ENCODE measurements around the gene LAMB4.

The LAMB4 gene

DNA sequence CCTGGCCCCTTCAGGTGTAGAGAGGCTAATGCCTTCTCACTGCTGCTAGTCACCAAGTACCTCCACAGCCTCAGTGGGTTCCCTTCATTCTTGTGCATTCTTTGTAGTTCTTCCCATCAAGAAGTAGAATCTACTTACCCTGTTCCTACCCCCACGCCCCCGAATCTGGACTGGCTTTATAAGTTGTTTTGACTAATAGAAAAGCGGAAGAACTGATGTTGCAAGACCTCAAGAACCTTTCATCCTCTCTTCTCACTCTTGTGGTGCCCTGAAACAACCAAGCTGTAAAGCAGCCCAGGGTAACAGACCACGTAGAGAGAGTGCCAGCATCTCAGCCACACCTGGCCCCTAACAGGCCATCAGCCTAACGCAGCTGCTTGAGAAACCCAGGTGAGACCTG, 104.0 kb downstream of the LAMB4 start:
- Histone ChIP-seq H3F3A (ENCODE audit: control insufficient read depth, insufficient read depth) (no peaks in the 10 kb centered on the region), H3K4me3 (ENCODE audit: low read length) (no peak overlapping the region), H3K27me3 (ENCODE audit: control insufficient read depth, low read length) (no peaks in the 10 kb centered on the region), H3K9me2 (replicated peaks; ENCODE audit: control insufficient read depth, low read length) (no peaks in the 10 kb centered on the region), H3K36me3 (ENCODE audit: control insufficient read depth, low read length) (no peaks in the 10 kb centered on the region), H3K79me2 (ENCODE audit: control insufficient read depth, low read length) (no peaks in the 10 kb centered on the region), H4K20me1 (ENCODE audit: control insufficient read depth, insufficient read depth, low read depth, low read length) (no peaks in the 10 kb centered on the region), H3K9me3 (ENCODE audit: control insufficient read depth, insufficient read depth, low read length) (no peaks in the 10 kb centered on the region), H3K4me2 (ENCODE audit: low read length) (no peak overlapping the region), H3K4me1 (ENCODE audit: control insufficient read depth, low read length) (no peaks in the 10 kb centered on the region), H3K27ac (ENCODE audit: low read depth, low read length) (no peak overlapping the region)
- TF ChIP-seq, protein P1, sequence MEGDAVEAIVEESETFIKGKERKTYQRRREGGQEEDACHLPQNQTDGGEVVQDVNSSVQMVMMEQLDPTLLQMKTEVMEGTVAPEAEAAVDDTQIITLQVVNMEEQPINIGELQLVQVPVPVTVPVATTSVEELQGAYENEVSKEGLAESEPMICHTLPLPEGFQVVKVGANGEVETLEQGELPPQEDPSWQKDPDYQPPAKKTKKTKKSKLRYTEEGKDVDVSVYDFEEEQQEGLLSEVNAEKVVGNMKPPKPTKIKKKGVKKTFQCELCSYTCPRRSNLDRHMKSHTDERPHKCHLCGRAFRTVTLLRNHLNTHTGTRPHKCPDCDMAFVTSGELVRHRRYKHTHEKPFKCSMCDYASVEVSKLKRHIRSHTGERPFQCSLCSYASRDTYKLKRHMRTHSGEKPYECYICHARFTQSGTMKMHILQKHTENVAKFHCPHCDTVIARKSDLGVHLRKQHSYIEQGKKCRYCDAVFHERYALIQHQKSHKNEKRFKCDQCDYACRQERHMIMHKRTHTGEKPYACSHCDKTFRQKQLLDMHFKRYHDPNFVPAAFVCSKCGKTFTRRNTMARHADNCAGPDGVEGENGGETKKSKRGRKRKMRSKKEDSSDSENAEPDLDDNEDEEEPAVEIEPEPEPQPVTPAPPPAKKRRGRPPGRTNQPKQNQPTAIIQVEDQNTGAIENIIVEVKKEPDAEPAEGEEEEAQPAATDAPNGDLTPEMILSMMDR (IDR thresholded peaks at IDR 0.05; ENCODE audit: low read depth, low read length, poor library complexity, severe bottlenecking) = no peak
- no peak for TF ChIP-seq EZH2phosphoT487 (IDR thresholded peaks at IDR 0.05; ENCODE audit: borderline replicate concordance, low read length)

DNA sequence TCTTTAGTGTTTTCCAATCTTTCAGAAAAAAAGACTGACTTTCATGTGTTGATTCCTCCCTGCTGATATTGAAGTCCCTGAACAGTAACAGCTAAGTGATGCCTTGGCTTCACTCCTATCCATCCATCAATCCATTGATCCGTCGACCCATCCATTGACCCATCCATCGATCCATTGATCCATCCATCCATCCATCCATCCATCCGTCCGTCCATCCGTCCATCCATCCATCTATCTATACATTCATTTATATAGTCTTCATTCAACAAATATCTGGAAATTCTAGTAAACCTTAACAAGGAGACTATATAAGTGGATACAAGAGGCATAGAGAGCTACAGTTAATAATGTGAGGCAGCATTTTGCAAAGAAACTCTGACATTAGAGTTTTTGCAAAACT, 105.6 kb downstream of the LAMB4 start:
- Histone ChIP-seq H3K36me3 (ENCODE audit: control insufficient read depth, low read length) (no peaks in the 10 kb centered on the region), H3K27me3 (ENCODE audit: control insufficient read depth, low read length) (no peaks in the 10 kb centered on the region), H3K4me2 (ENCODE audit: low read length) (no peak overlapping the region), H3K9me2 (replicated peaks; ENCODE audit: control insufficient read depth, low read length) (no peaks in the 10 kb centered on the region), H3K27ac (ENCODE audit: low read depth, low read length) (no peak overlapping the region), H3F3A (ENCODE audit: control insufficient read depth, insufficient read depth) (no peaks in the 10 kb centered on the region), H3K4me3 (ENCODE audit: low read length) (no peak overlapping the region), H4K20me1 (ENCODE audit: control insufficient read depth, insufficient read depth, low read depth, low read length) (no peaks in the 10 kb centered on the region), H3K79me2 (ENCODE audit: control insufficient read depth, low read length) (no peaks in the 10 kb centered on the region), H3K9me3 (ENCODE audit: control insufficient read depth, insufficient read depth, low read length) (no peaks in the 10 kb centered on the region), H3K4me1 (ENCODE audit: control insufficient read depth, low read length) (no peaks in the 10 kb centered on the region)
- TF ChIP-seq, protein P1 (IDR thresholded peaks at IDR 0.05; ENCODE audit: low read depth, low read length, poor library complexity, severe bottlenecking) = no peak
- no peak for TF ChIP-seq EZH2phosphoT487 (IDR thresholded peaks at IDR 0.05; ENCODE audit: borderline replicate concordance, low read length)

DNA sequence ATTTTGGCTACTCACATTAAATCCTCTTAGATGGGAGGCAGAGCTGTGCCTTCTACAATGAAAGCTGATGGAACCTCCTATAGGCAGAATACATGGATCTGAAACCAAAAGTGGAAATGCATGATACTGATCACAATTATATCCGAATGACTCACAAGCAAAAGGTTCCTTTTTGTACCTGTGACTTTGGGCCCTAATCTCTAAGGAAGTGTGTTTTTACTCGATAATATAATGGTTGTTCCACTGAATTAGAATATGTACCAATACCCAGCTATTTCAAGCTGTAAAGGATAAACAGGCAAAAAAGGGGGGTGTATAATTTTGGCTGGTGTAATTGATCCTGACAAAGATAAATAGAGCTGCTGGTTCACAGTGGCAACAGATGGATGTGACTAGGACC, 109.6 kb downstream of the LAMB4 start:
- H3K4me3 ChIP-seq (ENCODE audit: low read length) = no peak overlapping the region
- no peaks in the 10 kb centered on the region for H3F3A ChIP-seq (ENCODE audit: control insufficient read depth, insufficient read depth)
- H3K9me3 ChIP-seq (ENCODE audit: control insufficient read depth, insufficient read depth, low read length) = no peaks in the 10 kb centered on the region
- no peaks in the 10 kb centered on the region for H4K20me1 ChIP-seq (ENCODE audit: control insufficient read depth, insufficient read depth, low read depth, low read length)
- H3K27me3 ChIP-seq (ENCODE audit: control insufficient read depth, low read length) = no peaks in the 10 kb centered on the region
- H3K79me2 ChIP-seq (ENCODE audit: control insufficient read depth, low read length) = no peaks in the 10 kb centered on the region
- no peak for TF ChIP-seq EZH2phosphoT487 (IDR thresholded peaks at IDR 0.05; ENCODE audit: borderline replicate concordance, low read length)
- TF ChIP-seq, protein P1 (IDR thresholded peaks at IDR 0.05; ENCODE audit: low read depth, low read length, poor library complexity, severe bottlenecking) = no peak
- no peaks in the 10 kb centered on the region for H3K9me2 ChIP-seq (replicated peaks; ENCODE audit: control insufficient read depth, low read length)
- H3K27ac ChIP-seq (ENCODE audit: low read depth, low read length) = no peak overlapping the region
- no peak overlapping the region for H3K4me2 ChIP-seq (ENCODE audit: low read length)
- no peaks in the 10 kb centered on the region for H3K4me1 ChIP-seq (ENCODE audit: control insufficient read depth, low read length)
- H3K36me3 ChIP-seq (ENCODE audit: control insufficient read depth, low read length) = no peaks in the 10 kb centered on the region

DNA sequence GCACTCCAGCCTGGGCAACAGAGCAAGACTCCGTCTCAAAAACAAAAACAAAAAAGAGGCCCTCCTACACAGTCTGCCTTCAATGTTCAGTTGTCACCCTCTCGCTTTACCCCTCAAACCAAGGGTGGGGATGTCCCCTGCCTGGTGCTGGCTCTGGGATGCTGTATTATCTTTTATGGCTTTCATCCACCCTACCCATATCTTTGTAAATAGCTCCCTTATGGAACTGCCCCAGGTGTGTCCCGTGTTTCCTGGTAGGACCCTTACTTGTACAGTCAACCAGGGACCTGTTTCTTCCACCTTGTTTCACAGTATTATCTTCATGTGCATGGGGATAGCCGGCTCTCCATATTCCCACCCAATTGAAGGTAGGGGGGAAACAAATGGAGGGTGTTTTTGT, 111.5 kb downstream of the LAMB4 start:
- H3K79me2 ChIP-seq (ENCODE audit: control insufficient read depth, low read length) = no peaks in the 10 kb centered on the region
- H3K9me2 ChIP-seq (replicated peaks; ENCODE audit: control insufficient read depth, low read length) = no peaks in the 10 kb centered on the region
- H3K4me2 ChIP-seq (ENCODE audit: low read length) = no peak overlapping the region
- H3K9me3 ChIP-seq (ENCODE audit: control insufficient read depth, insufficient read depth, low read length) = no peaks in the 10 kb centered on the region
- H3K27me3 ChIP-seq (ENCODE audit: control insufficient read depth, low read length) = no peaks in the 10 kb centered on the region
- H3F3A ChIP-seq (ENCODE audit: control insufficient read depth, insufficient read depth) = no peaks in the 10 kb centered on the region
- H3K4me3 ChIP-seq (ENCODE audit: low read length) = no peak overlapping the region
- H4K20me1 ChIP-seq (ENCODE audit: control insufficient read depth, insufficient read depth, low read depth, low read length) = no peaks in the 10 kb centered on the region
- no peaks in the 10 kb centered on the region for H3K36me3 ChIP-seq (ENCODE audit: control insufficient read depth, low read length)
- H3K4me1 ChIP-seq (ENCODE audit: control insufficient read depth, low read length) = no peaks in the 10 kb centered on the region
- no peak overlapping the region for H3K27ac ChIP-seq (ENCODE audit: low read depth, low read length)
- TF ChIP-seq EZH2phosphoT487 (IDR thresholded peaks at IDR 0.05; ENCODE audit: borderline replicate concordance, low read length) = no peak
- TF ChIP-seq, protein P1 (IDR thresholded peaks at IDR 0.05; ENCODE audit: low read depth, low read length, poor library complexity, severe bottlenecking) = no peak
